HG02759 (cell line): ENCODE data around the gene ARHGAP24.
"Not testable (repeated sequence)": the region's sequence is repeated elsewhere in the genome, so short reads cannot be mapped to it uniquely, and the experiment has no call there.

Source experiments
- ATAC-seq: cut with Tn5 transposase; IDR thresholded peaks from one replicate; pipeline ENCODE4 v1.9.1; 2021; ENCODE audit warnings: mild to moderate bottlenecking, moderate library complexity; ENCODE audit not compliant: unreplicated experiment

The ARHGAP24 gene

DNA sequence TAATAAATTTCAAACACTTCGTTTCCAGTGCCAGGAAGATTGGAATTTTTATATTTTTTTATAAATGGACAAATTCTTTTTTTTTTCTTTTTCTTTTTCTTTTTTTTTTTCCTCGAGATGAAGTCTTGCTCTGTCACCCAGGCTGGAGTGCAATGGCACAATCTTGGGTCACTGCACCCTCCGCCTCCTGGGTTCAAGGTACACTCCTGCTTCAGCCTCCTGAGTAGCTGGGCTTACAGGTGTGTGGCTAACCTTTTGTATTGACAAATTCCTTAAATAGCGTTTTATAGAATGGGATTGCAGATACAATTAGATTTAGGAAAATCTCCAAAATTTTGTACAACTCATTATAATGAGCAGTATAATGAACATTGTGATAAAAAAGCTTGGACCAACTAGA is 328.9 kb downstream of the ARHGAP24 start:
- no peak for ATAC-seq

- no peak for ATAC-seq
Observed at GRCh38 chr4:85805891-85806290, 330.9 kb downstream of the ARHGAP24 start.

GRCh38 chr4:85806334-85806733 is 331.4 kb downstream of the ARHGAP24 start:
- no peak for ATAC-seq

GRCh38 chr4:85807247-85807950 is 332.4 kb downstream of the ARHGAP24 start:
- no peak for ATAC-seq

GRCh38 chr4:85808104-85808503 is 333.2 kb downstream of the ARHGAP24 start:
- ATAC-seq, result no peak

DNA sequence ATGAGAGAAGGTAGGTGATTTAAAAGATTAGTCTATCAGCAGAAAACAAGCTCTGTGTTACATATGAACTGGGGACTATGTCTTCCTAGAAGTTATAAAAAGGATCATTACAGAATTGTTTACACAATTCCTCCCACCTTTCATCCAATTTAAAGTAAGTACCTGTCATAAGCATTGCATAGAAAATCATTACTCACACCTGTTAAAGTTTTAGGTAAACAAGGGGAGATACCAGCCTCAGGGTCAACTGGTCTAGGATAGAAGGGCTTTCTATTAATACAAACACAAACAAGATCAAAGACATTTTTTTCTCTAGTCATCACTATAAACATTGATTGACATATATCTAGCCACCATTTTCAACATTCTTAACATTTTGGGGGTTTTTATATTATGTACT is 333.9 kb downstream of the ARHGAP24 start:
- ATAC-seq, result no peak

GRCh38 chr4:85812776-85813175 is 337.8 kb downstream of the ARHGAP24 start:
- ATAC-seq, result no peak

- no peak for ATAC-seq
Observed at GRCh38 chr4:85815796-85816459, 341.0 kb downstream of the ARHGAP24 start.

- no peak for ATAC-seq
Observed at GRCh38 chr4:85818700-85819099, 343.8 kb downstream of the ARHGAP24 start.

GRCh38 chr4:85820101-85820500 is 345.2 kb downstream of the ARHGAP24 start:
- ATAC-seq, result not testable (repeated sequence)

GRCh38 chr4:85821688-85822455 is 346.9 kb downstream of the ARHGAP24 start:
- ATAC-seq, result no peak

GRCh38 chr4:85823295-85823694 is 348.3 kb downstream of the ARHGAP24 start:
- ATAC-seq, result no peak

- ATAC-seq, result no peak
Observed at GRCh38 chr4:85824166-85824945, 349.4 kb downstream of the ARHGAP24 start.

DNA sequence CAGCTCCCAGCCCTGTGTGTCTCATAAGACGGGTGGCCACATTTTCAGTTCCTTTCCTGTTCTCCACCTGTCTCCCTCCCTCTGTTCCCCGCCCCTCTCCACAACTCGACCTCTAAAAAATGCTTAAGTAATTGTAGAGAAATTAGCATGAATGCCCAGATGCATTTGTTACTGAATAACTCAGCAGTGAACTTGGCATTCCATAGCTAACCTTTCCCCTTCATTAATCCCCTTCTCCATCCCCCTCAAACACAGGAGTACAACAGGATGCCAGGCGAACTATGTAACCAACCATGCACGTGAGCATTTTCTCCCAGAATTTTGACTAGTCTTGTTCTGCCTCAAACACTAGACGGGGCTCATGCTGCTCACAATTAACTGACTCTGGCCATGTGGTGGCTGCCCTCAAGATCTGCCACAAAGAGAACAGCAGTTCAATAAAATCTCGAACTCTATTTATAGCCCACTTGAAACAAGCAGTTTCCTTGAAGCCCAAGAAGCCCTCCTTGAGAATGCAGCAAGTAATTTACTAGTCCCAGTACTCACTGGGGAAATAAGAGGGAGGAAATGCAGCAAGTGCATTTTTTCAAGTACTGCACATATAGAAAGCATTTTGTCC is 351.2 kb downstream of the ARHGAP24 start:
- ATAC-seq, result peak; percentile 76

DNA sequence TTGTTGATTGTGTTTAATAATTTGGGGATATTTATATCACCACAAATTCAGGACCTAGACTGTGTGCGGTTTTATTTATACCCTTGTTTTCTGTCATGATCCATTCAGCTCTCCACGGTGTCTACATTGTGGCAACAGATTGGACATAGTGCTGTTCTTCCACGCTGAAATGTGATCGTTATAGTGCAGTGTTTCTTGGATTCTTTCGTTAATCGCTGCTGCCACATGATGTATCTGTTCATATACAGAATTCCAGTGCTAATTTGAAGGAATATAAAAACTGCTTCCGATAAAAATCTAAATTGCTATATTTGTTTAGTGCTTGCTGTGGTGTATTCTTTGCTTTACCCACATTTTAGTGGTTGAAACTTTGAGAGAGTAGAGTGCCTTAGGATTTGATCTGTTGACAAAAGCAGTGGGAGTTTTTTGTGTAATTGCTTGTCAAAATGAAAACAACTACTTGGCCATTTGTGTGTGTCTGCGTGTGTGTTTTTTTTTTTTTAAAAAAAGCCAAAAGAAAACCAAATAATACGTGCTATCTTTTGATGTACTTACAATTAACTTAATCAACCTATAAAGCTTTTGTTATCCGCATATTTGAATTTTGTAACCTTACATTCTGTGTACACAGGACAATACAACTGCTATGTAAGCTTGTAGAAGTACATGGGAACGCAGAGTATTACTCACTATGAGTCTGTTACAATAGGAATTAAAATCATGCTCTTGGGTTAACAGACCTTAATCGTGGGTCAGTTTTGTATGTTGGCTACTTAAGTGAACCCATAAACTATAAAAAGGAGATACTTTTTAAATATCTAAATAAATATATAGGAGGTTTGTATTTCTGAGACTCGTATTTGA is 353.3 kb downstream of the ARHGAP24 start:
- ATAC-seq, result no peak

DNA sequence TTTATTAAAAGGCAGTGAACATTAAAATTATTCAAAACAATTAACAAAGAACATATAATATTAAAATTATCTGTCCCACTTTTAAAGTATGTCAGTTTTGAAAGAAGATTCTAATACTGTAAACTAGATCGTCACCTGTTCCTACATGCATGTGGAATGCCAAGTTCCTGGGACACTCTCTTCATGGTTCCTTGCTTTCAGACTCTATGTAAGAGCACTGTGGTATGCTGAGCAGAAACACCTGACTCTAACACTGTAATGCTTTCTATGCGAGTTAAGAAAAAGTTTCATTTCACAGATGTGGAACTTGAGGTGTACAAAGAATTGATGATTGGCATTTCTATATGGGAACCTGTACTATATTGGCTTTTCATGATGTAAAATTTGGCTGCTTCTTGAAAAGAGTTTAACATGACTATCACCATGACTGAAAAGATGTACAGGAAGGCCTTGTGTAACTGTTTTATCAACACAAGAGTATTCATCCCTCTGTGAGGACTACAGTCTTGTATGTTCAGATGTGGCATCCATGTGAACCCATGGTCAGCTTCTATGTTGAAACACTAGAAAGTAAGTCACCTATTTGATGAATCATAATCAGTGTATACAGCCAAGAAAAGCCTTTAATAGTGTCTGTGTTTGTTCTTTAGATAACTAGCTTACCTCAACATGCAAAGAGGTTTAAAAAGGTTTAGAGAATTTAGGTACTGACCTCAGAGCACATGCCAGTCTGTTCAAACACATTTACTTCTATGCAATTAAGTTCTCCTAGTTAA is 354.5 kb downstream of the ARHGAP24 start:
- no peak for ATAC-seq

GRCh38 chr4:85831647-85832046 is 356.7 kb downstream of the ARHGAP24 start:
- ATAC-seq, result no peak

DNA sequence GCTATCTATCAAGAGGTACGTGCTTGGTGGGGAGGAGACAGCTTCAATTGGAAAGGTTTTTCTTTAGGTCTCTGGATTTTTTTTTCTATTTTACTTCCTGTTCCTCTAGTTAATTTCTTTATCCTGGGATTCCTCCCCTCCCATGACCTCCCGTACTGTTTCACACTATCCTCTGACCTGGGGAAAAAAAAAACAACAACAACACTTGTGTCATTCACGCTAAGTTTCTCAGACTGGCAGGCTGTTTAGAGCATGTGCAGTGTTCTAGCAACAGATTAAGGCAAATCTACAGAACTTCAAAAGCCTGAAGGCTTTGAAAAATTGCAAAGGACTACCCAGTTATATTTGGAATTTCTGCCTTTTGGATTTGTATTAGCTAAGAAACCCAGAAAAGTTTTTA is 358.4 kb downstream of the ARHGAP24 start:
- ATAC-seq, result no peak

- ATAC-seq, result no peak
Observed at GRCh38 chr4:85834934-85835333, 360.0 kb downstream of the ARHGAP24 start.
